CD4-positive, alpha-beta T cell (primary cell): ENCODE results near the gene DHRS13. TPM values are rescaled to one million over a fixed set of nuclear protein-coding genes. Genes with fewer than 3 reads are reported as not detected.

Source experiments
- ATAC-seq: fragments of 200-7000 bp; cut with Tn5 transposase; one replicate; pipeline ENCODE4 v1.10.0; 2022; ENCODE audit warnings: mild to moderate bottlenecking; ENCODE audit not compliant: poor library complexity
- CTCF ChIA-PET: fragments of 350-600 bp; sonication (Branson Sonifier 250); formaldehyde crosslinking; loops from one replicate; lab custom pipeline; 2021; ENCODE audit warnings: antibody characterized with exemption, inconsistent platforms; lab: Charles Lee
- POLR2A ChIA-PET: fragments of 350-600 bp; sonication (Branson Sonifier 250); formaldehyde crosslinking; loops from one replicate; lab custom pipeline; 2021; ENCODE audit warnings: antibody characterized with exemption, inconsistent platforms; lab: Charles Lee
- DNase-seq, 14 experiments: peaks; one replicate each; pipeline ENCODE4 v3.0.0-alpha.2; 2013 to 2020; ENCODE audit warnings: mixed read lengths in 2 of 14
- H3K27ac ChIP-seq, 2 donors: one replicate each; pipeline versions ENCODE4 v1.5.1 to v1.7.0; 2013; ENCODE audit warnings: low read length in 2 of 2, low read depth in 1 of 2, mild to moderate bottlenecking in 1 of 2
- H3K27me3 ChIP-seq, 2 experiments: 1 replicate in 1 of 2; 2 replicates in 1 of 2; pipeline versions ENCODE4 v1.6.1 to v1.7.0; 2013; ENCODE audit warnings: low read length in 2 of 2, control low read depth in 1 of 2, mild to moderate bottlenecking in 1 of 2, moderate library complexity in 1 of 2; ENCODE audit not compliant: insufficient read depth in 2 of 2, control insufficient read depth in 1 of 2
- H3K36me3 ChIP-seq: one replicate; pipeline ENCODE4 v1.6.1; 2013; ENCODE audit warnings: low read length, control low read depth; ENCODE audit not compliant: insufficient read depth
- H3K4me1 ChIP-seq: one replicate; pipeline ENCODE4 v1.6.1; 2013; ENCODE audit warnings: low read length, control low read depth; ENCODE audit not compliant: insufficient read depth
- H3K4me3 ChIP-seq: one replicate; pipeline ENCODE4 v1.5.1; 2013; ENCODE audit warnings: mild to moderate bottlenecking, low read length, moderate library complexity
- H3K9me3 ChIP-seq, 2 experiments: 1 replicate in 1 of 2; 2 replicates in 1 of 2; pipeline versions ENCODE4 v1.6.1 to v1.7.0; 2013; ENCODE audit warnings: low read length in 2 of 2, mild to moderate bottlenecking in 2 of 2, control low read depth in 1 of 2, moderate library complexity in 1 of 2; ENCODE audit not compliant: control insufficient read depth in 1 of 2, insufficient read depth in 1 of 2
- H3K27ac Mint-ChIP-seq: one replicate; pipeline ENCODE4 v1.8.0; 2020; ENCODE audit warnings: mixed read lengths
- H3K27me3 Mint-ChIP-seq: one replicate; pipeline ENCODE4 v1.8.0; 2021; ENCODE audit warnings: mixed read lengths
- H3K36me3 Mint-ChIP-seq: one replicate; pipeline ENCODE4 v1.8.0; 2021; ENCODE audit warnings: low read depth, mixed read lengths
- H3K4me1 Mint-ChIP-seq: one replicate; pipeline ENCODE4 v1.8.0; 2021; ENCODE audit warnings: low read depth, mixed read lengths
- H3K4me3 Mint-ChIP-seq: one replicate; pipeline ENCODE4 v1.8.0; 2020; ENCODE audit warnings: mild to moderate bottlenecking, mixed read lengths
- H3K9me3 Mint-ChIP-seq: one replicate; pipeline ENCODE4 v1.8.0; 2020; ENCODE audit warnings: mixed read lengths
- CTCF ChIP-seq: fragments of 200-600 bp; IDR thresholded peaks from one replicate; pipeline ENCODE4 v1.8.0; 2022; ENCODE audit warnings: antibody characterized with exemption, mild to moderate bottlenecking
- intact Hi-C, 2 experiments: fragments of 100-400 bp; cut with DNase I in 1 of 2; cut with micrococcal nuclease in 1 of 2; formaldehyde crosslinking; loops; one replicate each; pipeline versions ENCODE4 v1.15.1 to v1.9.0; 2023 to 2025; cut with DNase I, micrococcal nuclease
- total RNA-seq, 174 experiments: library from RNA in 2 of 174; stranded (reverse) in 2 of 174; gene quantifications; one replicate each; pipeline ENCODE4 v1.2.3 and lab custom pipeline; 2021 to 2026

The DHRS13 gene
- total RNA-seq, 2 experiments from 2014 or later, result 33.5 to 34.3 TPM

- Histone ChIP-seq H3K4me3 (no peak overlapping the region), H3K4me1 (peaks cover 70% of the 10 kb centered on the region), H3K27me3 (no peaks in the 10 kb centered on the region), H3K36me3 (peaks cover 50% of the 10 kb centered on the region), H3K9me3 (no peaks in the 10 kb centered on the region), H3K27ac (no peak overlapping the region)
- POLR2A ChIA-PET, result no interaction called here
- DNase-seq (no peak), ATAC-seq (no peak)
- intact Hi-C loops, result no loop called here
- H3K27ac Mint-ChIP-seq, result peak overlapping the region; percentile 44
- H3K27me3 Mint-ChIP-seq, result no peaks in the 10 kb centered on the region
- CTCF ChIA-PET, result no interaction called here
- H3K4me3 Mint-ChIP-seq, result no peak overlapping the region
- H3K36me3 Mint-ChIP-seq, result peaks cover 64% of the 10 kb centered on the region
- no peaks in the 10 kb centered on the region for H3K9me3 Mint-ChIP-seq
- H3K4me1 Mint-ChIP-seq, result peaks cover 31% of the 10 kb centered on the region
- no peak for TF ChIP-seq CTCF
Measured at GRCh38 chr17:28889996-28890395, 12.9 kb downstream of the DHRS13 start.

GRCh38 chr17:28888832-28889231, 14.0 kb downstream of the DHRS13 start:
- Mint-ChIP-seq H3K9me3 (no peaks in the 10 kb centered on the region), H3K36me3 (peaks cover 74% of the 10 kb centered on the region), H3K27ac (peak overlapping the region; percentile 71), H3K4me1 (peaks cover 28% of the 10 kb centered on the region), H3K27me3 (no peaks in the 10 kb centered on the region), H3K4me3 (no peak overlapping the region)
- Histone ChIP-seq H3K27ac (no peak overlapping the region), H3K27me3 (no peaks in the 10 kb centered on the region), H3K4me1 (peaks cover 58% of the 10 kb centered on the region), H3K9me3 (no peaks in the 10 kb centered on the region), H3K36me3 (peaks cover 62% of the 10 kb centered on the region), H3K4me3 (no peak overlapping the region)
- no peak for TF ChIP-seq CTCF
- ChIA-PET CTCF (no interaction called here), POLR2A (no interaction called here)
- no peak for DNase-seq
- ATAC-seq, result no peak
- intact Hi-C loops, result no loop called here

GRCh38 chr17:28887871-28888471, 14.9 kb downstream of the DHRS13 start:
- H3K9me3 ChIP-seq, result no peaks in the 10 kb centered on the region
- Mint-ChIP-seq H3K4me1 (peaks cover 20% of the 10 kb centered on the region), H3K36me3 (peaks cover 73% of the 10 kb centered on the region), H3K4me3 (no peak overlapping the region), H3K9me3 (no peaks in the 10 kb centered on the region), H3K27me3 (no peaks in the 10 kb centered on the region), H3K27ac (no peak overlapping the region)
- H3K4me3 ChIP-seq, result no peak overlapping the region
- intact Hi-C loops, result no loop called here
- ChIA-PET POLR2A (no interaction called here), CTCF (no interaction called here)
- no peak for TF ChIP-seq CTCF
- H3K27me3 ChIP-seq, result no peaks in the 10 kb centered on the region
- H3K27ac ChIP-seq, result no peak overlapping the region
- ATAC-seq (no peak), DNase-seq (no peak)
- peaks cover 49% of the 10 kb centered on the region for H3K4me1 ChIP-seq
- peaks cover 70% of the 10 kb centered on the region for H3K36me3 ChIP-seq
